H9 (cell line): ENCODE data around the gene HCFC1. TPM values are rescaled to one million over a fixed set of nuclear protein-coding genes. Genes with fewer than 3 reads are reported as not detected.

Source experiments
- DNase-seq: peaks from one replicate; pipeline ENCODE4 v3.0.0-alpha.2; 2017
- H2AFZ ChIP-seq: one replicate; pipeline ENCODE4 v1.6.1; 2013; ENCODE audit warnings: mild to moderate bottlenecking, low read length, control low read depth, moderate library complexity
- H2AK5ac ChIP-seq: 2 replicates; pipeline ENCODE4 v1.6.1; 2013; ENCODE audit warnings: low read length, control low read depth, mixed read lengths; ENCODE audit not compliant: insufficient read length
- H2BK120ac ChIP-seq: one replicate; pipeline ENCODE4 v1.6.1; 2013; ENCODE audit warnings: low read depth, mild to moderate bottlenecking, low read length, control low read depth, inconsistent platforms; ENCODE audit not compliant: poor library complexity, severe bottlenecking
- H2BK12ac ChIP-seq: 2 replicates; pipeline ENCODE4 v1.6.1; 2013; ENCODE audit warnings: low read length, control low read depth, mixed read lengths, low read depth; ENCODE audit not compliant: insufficient read length
- H2BK15ac ChIP-seq: 2 replicates; pipeline ENCODE4 v1.6.1; 2013; ENCODE audit warnings: low read depth, low read length, control low read depth
- H2BK20ac ChIP-seq: one replicate; pipeline ENCODE4 v1.6.1; 2013; ENCODE audit warnings: low read depth, mild to moderate bottlenecking, low read length, control low read depth, inconsistent platforms; ENCODE audit not compliant: poor library complexity, severe bottlenecking
- H2BK5ac ChIP-seq: 2 replicates; pipeline ENCODE4 v1.6.1; 2013; ENCODE audit warnings: low read length, control low read depth, mixed read lengths; ENCODE audit not compliant: insufficient read length
- H3K14ac ChIP-seq: 2 replicates; pipeline ENCODE4 v1.6.1; 2013; ENCODE audit warnings: low read length, control low read depth; ENCODE audit not compliant: insufficient read depth
- H3K18ac ChIP-seq: 2 replicates; pipeline ENCODE4 v1.6.1; 2013; ENCODE audit warnings: low read depth, mild to moderate bottlenecking, mixed read lengths, low read length, control low read depth; ENCODE audit not compliant: insufficient read length
- H3K23ac ChIP-seq: 2 replicates; pipeline ENCODE4 v1.6.1; 2013; ENCODE audit warnings: low read length, control low read depth, mixed read lengths, low read depth; ENCODE audit not compliant: insufficient read length
- H3K23me2 ChIP-seq: 2 replicates; pipeline ENCODE4 v1.6.1; 2013; ENCODE audit warnings: low read depth, mild to moderate bottlenecking, mixed read lengths, low read length, control low read depth; ENCODE audit not compliant: insufficient read length, poor library complexity, severe bottlenecking
- H3K27ac ChIP-seq: 2 replicates; pipeline ENCODE4 v1.5.1; 2013; ENCODE audit warnings: low read length, control low read depth, mixed read lengths, low read depth; ENCODE audit not compliant: insufficient read length
- H3K27me3 ChIP-seq: 2 replicates; pipeline ENCODE4 v1.6.1; 2013; ENCODE audit warnings: low read length, control low read depth, inconsistent platforms; ENCODE audit not compliant: insufficient read depth
- H3K4ac ChIP-seq: 2 replicates; pipeline ENCODE4 v1.6.1; 2013; ENCODE audit warnings: low read depth, mild to moderate bottlenecking, control low read depth, inconsistent platforms, low read length, moderate library complexity
- H3K4me1 ChIP-seq: 2 replicates; pipeline ENCODE4 v1.6.1; 2013; ENCODE audit warnings: low read length, control low read depth, inconsistent platforms; ENCODE audit not compliant: insufficient read depth
- H3K4me2 ChIP-seq: 2 replicates; pipeline ENCODE4 v1.6.1; 2013; ENCODE audit warnings: low read length, control low read depth, mixed read lengths; ENCODE audit not compliant: insufficient read length, insufficient read depth
- H3K56ac ChIP-seq: 2 replicates; pipeline ENCODE4 v1.6.1; 2013; ENCODE audit warnings: low read depth, mild to moderate bottlenecking, mixed read lengths, low read length, control low read depth; ENCODE audit not compliant: insufficient read length
- H3K79me1 ChIP-seq: 2 replicates; pipeline ENCODE4 v1.6.1; 2013; ENCODE audit warnings: low read depth, mild to moderate bottlenecking, moderate library complexity, low read length, control low read depth, inconsistent platforms; ENCODE audit not compliant: insufficient read depth, poor library complexity, severe bottlenecking
- H3K79me2 ChIP-seq: 2 replicates; pipeline ENCODE4 v1.6.1; 2013; ENCODE audit warnings: low read length, control low read depth, inconsistent platforms; ENCODE audit not compliant: insufficient read depth
- H3K9ac ChIP-seq: 2 replicates; pipeline ENCODE4 v1.6.1; 2013; ENCODE audit warnings: low read length, control low read depth, mixed read lengths; ENCODE audit not compliant: insufficient read length; ENCODE audit errors: extremely low read depth
- H3K9me3 ChIP-seq: one replicate; pipeline ENCODE4 v1.6.1; 2013; ENCODE audit warnings: low read depth, low read length, inconsistent platforms; ENCODE audit not compliant: control insufficient read depth
- H3T11ph ChIP-seq: one replicate; pipeline ENCODE4 v1.6.1; 2013; ENCODE audit warnings: mild to moderate bottlenecking, low read length, control low read depth, inconsistent platforms
- H4K20me1 ChIP-seq: one replicate; pipeline ENCODE4 v1.6.1; 2013; ENCODE audit not compliant: control insufficient read depth, insufficient read length, insufficient read depth
- H4K5ac ChIP-seq: 2 replicates; pipeline ENCODE4 v1.6.1; 2013; ENCODE audit warnings: low read depth, mild to moderate bottlenecking, mixed read lengths, low read length, control low read depth; ENCODE audit not compliant: insufficient read length
- H4K8ac ChIP-seq: replicated peaks from 2 replicates; pipeline ENCODE4 v1.6.1; 2013; ENCODE audit warnings: low read length, control low read depth, mixed read lengths, low read depth; ENCODE audit not compliant: insufficient read length
- H4K91ac ChIP-seq: 2 replicates; pipeline ENCODE4 v1.6.1; 2013; ENCODE audit warnings: low read depth, mild to moderate bottlenecking, moderate library complexity, mixed read lengths, low read length, control low read depth; ENCODE audit not compliant: insufficient read length
- H3K27ac Mint-ChIP-seq, 3 experiments: 2 replicates in 2 of 3; 3 replicates in 1 of 3; pipeline ENCODE4 v1.8.0; 2020 to 2021; ENCODE audit warnings: mixed read lengths in 3 of 3, mild to moderate bottlenecking in 1 of 3, moderate library complexity in 1 of 3
- H3K27me3 Mint-ChIP-seq: 2 replicates; pipeline ENCODE4 v1.8.0; 2021; ENCODE audit warnings: low read depth, mild to moderate bottlenecking, moderate library complexity, mixed read lengths
- H3K36me3 Mint-ChIP-seq, 3 experiments: 2 replicates in 2 of 3; 3 replicates in 1 of 3; pipeline ENCODE4 v1.8.0; 2020 to 2021; ENCODE audit warnings: low read depth in 3 of 3, mixed read lengths in 3 of 3; ENCODE audit not compliant: insufficient read depth in 1 of 3
- H3K4me1 Mint-ChIP-seq, 2 experiments: 2 replicates each; pipeline ENCODE4 v1.8.0; 2020; ENCODE audit warnings: mixed read lengths in 2 of 2
- H3K4me3 Mint-ChIP-seq, 2 experiments: 2 replicates in 1 of 2; 3 replicates in 1 of 2; pipeline ENCODE4 v1.8.0; 2020 to 2021; ENCODE audit warnings: mild to moderate bottlenecking in 2 of 2, mixed read lengths in 2 of 2, moderate library complexity in 1 of 2
- H3K9me3 Mint-ChIP-seq, 2 experiments: 2 replicates in 1 of 2; 3 replicates in 1 of 2; pipeline ENCODE4 v1.8.0; 2020; ENCODE audit warnings: mild to moderate bottlenecking in 2 of 2, mixed read lengths in 2 of 2, moderate library complexity in 1 of 2
- CTCF ChIP-seq: fragments of 200-600 bp; sonication (generic); conservative IDR thresholded peaks from 3 replicates; pipeline ENCODE4 v1.8.0; 2021; ENCODE audit warnings: antibody characterized with exemption, mild to moderate bottlenecking
- WGBS: extraction: QIAGEN DNeasy Blood & Tissue Kit; methylation state at CpG from one replicate; pipeline ENCODE4 v1.1.7; 2013; ENCODE audit warnings: missing lambda C conversion rate, low lambda C conversion rate, mixed read lengths; ENCODE audit not compliant: insufficient read length; ENCODE audit errors: extremely low coverage; 5-methylcytosine and 5-hydroxymethylcytosine counted together
- total RNA-seq: library from RNA; stranded (reverse); gene quantifications from 2 replicates; pipeline ENCODE4 v1.2.1, GENCODE V29; 2021

The HCFC1 gene
- total RNA-seq, 1 experiment from 2014 or later = 144 TPM

GRCh38 chrX:153919281-153919680 is 52.3 kb downstream of the HCFC1 start:
- no peak overlapping the region; the same call in 1 of the 2 replicates for H3K14ac ChIP-seq
- no peak overlapping the region for H3K4ac ChIP-seq
- H2BK20ac ChIP-seq = no peak overlapping the region
- H2BK120ac ChIP-seq = no peak overlapping the region
- H4K8ac ChIP-seq = no peak overlapping the region
- peaks cover 18 to 41% (median 25%) of the 10 kb centered on the region in 3 experiments for H3K36me3 Mint-ChIP-seq
- peaks cover 7 to 8% of the 10 kb centered on the region in 2 experiments; a peak in 2 of 4 replicates for H3K4me1 Mint-ChIP-seq
- no peaks in the 10 kb centered on the region for H4K20me1 ChIP-seq
- no peak overlapping the region for H3K9ac ChIP-seq
- H3K9me3 Mint-ChIP-seq = peaks cover 64 to 78% of the 10 kb centered on the region in 2 experiments
- no peaks in the 10 kb centered on the region for H3K27me3 ChIP-seq
- H3K23ac ChIP-seq = no peak overlapping the region
- no peak overlapping the region for H4K91ac ChIP-seq
- TF ChIP-seq CTCF = no peak
- no peaks in the 10 kb centered on the region for H3K79me2 ChIP-seq
- H2AK5ac ChIP-seq = no peak overlapping the region
- H3K23me2 ChIP-seq = peaks cover 3% of the 10 kb centered on the region
- WGBS = no CpG with 5 or more reads among the region's 13 CpGs
- H2BK12ac ChIP-seq = no peak overlapping the region
- H3K18ac ChIP-seq = no peak overlapping the region
- no peaks in the 10 kb centered on the region for H3K79me1 ChIP-seq
- H3K4me2 ChIP-seq = no peak overlapping the region
- no peak overlapping the region for H3K4me3 Mint-ChIP-seq
- H2BK15ac ChIP-seq = no peak overlapping the region
- H4K5ac ChIP-seq = no peak overlapping the region
- H3K4me1 ChIP-seq = no peaks in the 10 kb centered on the region
- H3K27ac ChIP-seq = no peak overlapping the region
- no peak overlapping the region for H2AFZ ChIP-seq
- no peak for DNase-seq
- no peaks in the 10 kb centered on the region; the same call in none of the 2 replicates for H3K27me3 Mint-ChIP-seq
- H2BK5ac ChIP-seq = no peak overlapping the region
- H3T11ph ChIP-seq = no peak overlapping the region
- no peak overlapping the region for H3K27ac Mint-ChIP-seq
- H3K9me3 ChIP-seq = peaks cover 25% of the 10 kb centered on the region
- H3K56ac ChIP-seq = no peak overlapping the region
